Neuronal stem cell (in vitro differentiated cells): ENCODE results near the gene SEMG1.

ENCODE experiments used
- DNase-seq: peaks from one replicate; pipeline ENCODE4 v3.0.0-alpha.2; 2013; ENCODE audit warnings: low spot score
- H2AFZ ChIP-seq: one replicate; pipeline ENCODE4 v1.6.1; 2013; ENCODE audit warnings: mild to moderate bottlenecking, low read length, inconsistent platforms
- H2AK5ac ChIP-seq: 2 replicates; pipeline ENCODE4 v1.6.1; 2013; ENCODE audit warnings: low read depth, mild to moderate bottlenecking, inconsistent platforms, low read length, moderate library complexity, mixed read lengths
- H2BK120ac ChIP-seq: 2 replicates; pipeline ENCODE4 v1.6.1; 2013; ENCODE audit warnings: low read depth, mild to moderate bottlenecking, inconsistent platforms, low read length, moderate library complexity, mixed read lengths
- H2BK12ac ChIP-seq: one replicate; pipeline ENCODE4 v1.6.1; 2013; ENCODE audit warnings: low read length, inconsistent platforms
- H2BK15ac ChIP-seq: 2 replicates; pipeline ENCODE4 v1.6.1; 2013; ENCODE audit warnings: mild to moderate bottlenecking, low read length, inconsistent platforms, mixed read lengths
- H2BK5ac ChIP-seq: one replicate; pipeline ENCODE4 v1.6.1; 2013; ENCODE audit warnings: inconsistent platforms, mild to moderate bottlenecking, low read length, moderate library complexity
- H3K14ac ChIP-seq: one replicate; pipeline ENCODE4 v1.6.1; 2013; ENCODE audit warnings: low read length, inconsistent platforms
- H3K18ac ChIP-seq: 2 replicates; pipeline ENCODE4 v1.6.1; 2013; ENCODE audit warnings: low read length, inconsistent platforms
- H3K23ac ChIP-seq: 2 replicates; pipeline ENCODE4 v1.6.1; 2013; ENCODE audit warnings: low read depth, mild to moderate bottlenecking, mixed read lengths, low read length, inconsistent platforms; ENCODE audit not compliant: poor library complexity
- H3K27ac ChIP-seq: replicated peaks from 3 replicates; pipeline ENCODE4 v1.5.1; 2013; ENCODE audit warnings: low read length, inconsistent platforms
- H3K27me3 ChIP-seq, 3 experiments: 2 replicates each; pipeline ENCODE4 v1.6.1; 2013; ENCODE audit warnings: low read length in 3 of 3, mild to moderate bottlenecking in 2 of 3, inconsistent platforms in 1 of 3, low read depth in 1 of 3, mixed read lengths in 1 of 3, moderate library complexity in 1 of 3; ENCODE audit not compliant: control insufficient read depth in 3 of 3, insufficient read depth in 3 of 3
- H3K36me3 ChIP-seq, 2 donors: replicated peaks in 1 of 2; 2 replicates each; pipeline ENCODE4 v1.6.1; 2013; ENCODE audit warnings: low read length in 2 of 2; ENCODE audit not compliant: control insufficient read depth in 2 of 2, insufficient read depth in 2 of 2
- H3K4ac ChIP-seq: 2 replicates; pipeline ENCODE4 v1.6.1; 2013; ENCODE audit warnings: inconsistent platforms, mild to moderate bottlenecking, low read length, moderate library complexity
- H3K4me1 ChIP-seq, 2 donors: 1 replicate in 1 of 2; 2 replicates in 1 of 2; pipeline ENCODE4 v1.6.1; 2013; ENCODE audit warnings: low read length in 2 of 2, low read depth in 1 of 2; ENCODE audit not compliant: control insufficient read depth in 2 of 2, insufficient read depth in 1 of 2
- H3K4me2 ChIP-seq: one replicate; pipeline ENCODE4 v1.6.1; 2013; ENCODE audit warnings: mild to moderate bottlenecking, low read length, inconsistent platforms; ENCODE audit not compliant: insufficient read depth, poor library complexity, severe bottlenecking
- H3K4me3 ChIP-seq, 2 donors: 2 replicates each; pipeline ENCODE4 v1.5.1; 2013; ENCODE audit warnings: low read length in 2 of 2, mild to moderate bottlenecking in 2 of 2, inconsistent platforms in 1 of 2, moderate library complexity in 1 of 2
- H3K79me1 ChIP-seq: one replicate; pipeline ENCODE4 v1.6.1; 2013; ENCODE audit warnings: low read depth, mild to moderate bottlenecking, inconsistent platforms, low read length, moderate library complexity
- H3K9ac ChIP-seq: one replicate; pipeline ENCODE4 v1.6.1; 2013; ENCODE audit warnings: mild to moderate bottlenecking, low read depth, low read length, inconsistent platforms; ENCODE audit not compliant: poor library complexity
- H3K9me3 ChIP-seq, 2 donors: replicated peaks in 1 of 2; 2 replicates each; pipeline versions ENCODE3 to v1.6.1; 2013; ENCODE audit warnings: low read length in 2 of 2, mild to moderate bottlenecking in 2 of 2, inconsistent platforms in 1 of 2, low read depth in 1 of 2, mixed read lengths in 1 of 2, moderate library complexity in 1 of 2; ENCODE audit not compliant: control insufficient read depth in 2 of 2, insufficient read depth in 1 of 2
- H4K8ac ChIP-seq: one replicate; pipeline ENCODE4 v1.6.1; 2013; ENCODE audit warnings: low read depth, mild to moderate bottlenecking, inconsistent platforms, low read length, moderate library complexity
- H4K91ac ChIP-seq: one replicate; pipeline ENCODE4 v1.6.1; 2013; ENCODE audit warnings: low read length, low read depth, mild to moderate bottlenecking, inconsistent platforms; ENCODE audit not compliant: poor library complexity
- WGBS, 2 donors: extraction: QIAGEN DNeasy Blood & Tissue Kit; methylation state at CpG; one replicate each; pipeline ENCODE4 v1.1.7; 2013; ENCODE audit warnings: missing lambda C conversion rate in 2 of 2, mixed read lengths in 1 of 2; ENCODE audit not compliant: insufficient read length in 2 of 2, insufficient replicate concordance in 1 of 2; ENCODE audit errors: extremely low coverage in 2 of 2; 5-methylcytosine and 5-hydroxymethylcytosine counted together

The SEMG1 gene

DNA sequence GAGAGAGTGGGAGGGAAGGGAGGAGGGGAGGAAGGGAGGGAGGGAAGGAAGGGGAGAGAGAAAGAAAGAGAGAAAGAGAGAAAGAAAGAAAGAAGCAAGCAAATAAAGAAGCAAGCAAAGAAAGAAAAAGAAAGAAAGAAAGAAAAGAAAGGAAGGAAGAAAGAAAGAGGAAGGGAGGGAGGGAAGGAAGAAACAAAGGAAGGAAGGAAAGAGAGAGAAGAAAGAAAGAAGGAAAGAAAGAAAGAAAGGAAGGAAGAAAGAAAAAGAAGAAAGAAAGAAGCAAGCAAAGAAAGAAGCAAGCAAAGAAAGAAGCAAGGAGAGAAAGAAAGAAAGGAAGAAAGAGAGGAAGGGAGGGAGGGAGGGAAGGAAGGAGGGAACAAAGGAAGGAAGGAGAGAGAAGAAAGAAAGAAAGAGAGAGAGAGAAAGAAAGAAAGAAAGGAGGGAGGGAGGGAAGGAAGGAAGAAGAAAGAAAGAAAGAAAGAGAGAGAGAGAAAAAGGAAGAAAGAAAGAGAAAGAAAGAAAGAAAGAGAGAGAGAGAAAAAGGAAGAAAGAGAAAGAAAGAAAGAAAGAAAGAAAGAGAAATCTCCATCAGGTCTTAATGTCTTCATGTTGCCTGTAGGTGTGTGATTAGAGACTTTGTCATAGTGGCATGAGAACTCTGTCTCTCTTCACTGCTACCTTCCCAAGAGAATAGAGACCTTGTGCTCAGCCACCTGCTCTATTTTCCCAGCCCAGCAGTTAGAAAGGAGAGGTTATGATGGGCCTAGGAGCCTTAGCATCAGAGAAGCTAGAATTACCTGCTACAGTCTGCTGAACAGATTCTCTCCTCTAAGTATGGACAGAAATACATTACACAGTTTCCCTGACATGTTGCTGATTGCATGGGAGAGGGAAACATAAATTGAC is 5.0 kb downstream of the SEMG1 start:
- Histone ChIP-seq H2BK15ac (no peak overlapping the region), H3K23ac (no peak overlapping the region), H3K4me3 (no peak overlapping the region), H3K79me1 (no peaks in the 10 kb centered on the region), H4K91ac (no peak overlapping the region), H2BK5ac (no peak overlapping the region), H2AFZ (no peak overlapping the region), H3K18ac (no peak overlapping the region), H3K4ac (no peak overlapping the region), H4K8ac (no peak overlapping the region), H3K4me2 (no peak overlapping the region), H3K9me3 (no peaks in the 10 kb centered on the region), H3K27me3 (no peaks in the 10 kb centered on the region), H3K9ac (no peak overlapping the region), H2BK12ac (no peak overlapping the region), H3K14ac (no peak overlapping the region), H3K27ac (no peak overlapping the region), H3K36me3 (no peaks in the 10 kb centered on the region), H2AK5ac (no peak overlapping the region), H3K4me1 (peaks cover 0 to 3% of the 10 kb centered on the region in 2 donors), H2BK120ac (no peak overlapping the region)
- no peak for DNase-seq

DNA sequence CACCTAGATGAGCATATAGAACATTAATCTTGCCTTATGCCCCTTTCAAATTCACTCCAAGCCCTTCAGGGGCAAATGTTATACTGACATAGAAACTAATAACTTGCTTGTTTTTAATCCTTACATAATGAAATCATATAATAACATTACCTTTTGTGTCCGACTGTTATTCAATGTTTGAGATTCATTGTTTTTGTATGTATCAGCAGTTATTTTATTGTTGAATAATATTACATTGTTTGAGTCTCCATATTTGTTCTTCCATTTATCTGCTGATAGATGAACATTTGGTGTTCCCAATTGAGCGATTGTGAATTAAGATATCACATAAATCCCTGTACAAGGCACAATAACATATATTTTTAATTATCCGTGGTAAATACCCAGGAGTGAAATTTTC is 6.0 kb downstream of the SEMG1 start:
- H2AK5ac ChIP-seq: no peak overlapping the region
- no peak overlapping the region for H3K14ac ChIP-seq
- H4K8ac ChIP-seq: no peak overlapping the region
- no peaks in the 10 kb centered on the region for H3K27me3 ChIP-seq
- no peak overlapping the region for H2BK5ac ChIP-seq
- no peak overlapping the region for H2BK15ac ChIP-seq
- H3K4me1 ChIP-seq: no peaks in the 10 kb centered on the region
- no peak overlapping the region for H4K91ac ChIP-seq
- no peak overlapping the region for H3K4ac ChIP-seq
- no peak overlapping the region for H2BK12ac ChIP-seq
- no peak overlapping the region for H3K23ac ChIP-seq
- H3K9ac ChIP-seq: no peak overlapping the region
- no peak overlapping the region for H3K4me3 ChIP-seq
- no peaks in the 10 kb centered on the region for H3K79me1 ChIP-seq
- no peak for DNase-seq
- H3K4me2 ChIP-seq: no peak overlapping the region
- H3K27ac ChIP-seq: no peak overlapping the region
- H3K18ac ChIP-seq: no peak overlapping the region
- WGBS, 2 donors: no CpG with 5 or more reads among the region's 3 CpGs
- H2BK120ac ChIP-seq: no peak overlapping the region
- H2AFZ ChIP-seq: no peak overlapping the region
- no peaks in the 10 kb centered on the region for H3K9me3 ChIP-seq
- no peaks in the 10 kb centered on the region for H3K36me3 ChIP-seq

DNA sequence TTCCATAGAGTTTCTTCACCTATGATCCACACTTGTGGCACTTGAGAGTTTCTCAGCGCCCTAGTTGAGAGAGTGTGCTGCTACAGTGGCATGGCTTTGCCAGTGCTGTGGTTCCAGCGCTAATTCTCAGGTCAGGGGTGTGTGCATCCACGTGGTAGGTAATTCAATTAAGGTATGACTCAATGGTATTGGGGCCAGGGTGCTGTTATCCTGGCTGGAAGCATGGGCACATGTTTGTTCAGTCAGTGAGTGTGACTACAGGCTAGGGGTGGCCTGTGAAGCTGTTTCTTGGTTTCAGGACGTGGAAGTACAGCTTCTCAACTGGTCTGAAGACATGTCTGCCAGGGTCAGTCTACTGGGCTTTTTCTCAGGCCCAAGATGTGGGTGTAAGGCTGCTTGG is 11.3 kb downstream of the SEMG1 start:
- Histone ChIP-seq H3K14ac (no peak overlapping the region), H3K9ac (no peak overlapping the region), H4K8ac (no peak overlapping the region), H2BK120ac (no peak overlapping the region), H3K23ac (no peak overlapping the region), H3K4me3 (no peak overlapping the region), H2BK15ac (no peak overlapping the region), H2AK5ac (no peak overlapping the region), H3K9me3 (no peaks in the 10 kb centered on the region), H3K18ac (no peak overlapping the region), H3K36me3 (no peaks in the 10 kb centered on the region), H3K4ac (no peak overlapping the region), H2BK12ac (no peak overlapping the region), H2AFZ (no peak overlapping the region), H3K4me1 (no peaks in the 10 kb centered on the region), H3K27me3 (no peaks in the 10 kb centered on the region), H3K27ac (no peak overlapping the region), H3K4me2 (no peak overlapping the region), H4K91ac (no peak overlapping the region), H3K79me1 (no peaks in the 10 kb centered on the region), H2BK5ac (no peak overlapping the region)
- DNase-seq: no peak
- no CpG with 5 or more reads among the region's 4 CpGs for WGBS, 2 donors

DNA sequence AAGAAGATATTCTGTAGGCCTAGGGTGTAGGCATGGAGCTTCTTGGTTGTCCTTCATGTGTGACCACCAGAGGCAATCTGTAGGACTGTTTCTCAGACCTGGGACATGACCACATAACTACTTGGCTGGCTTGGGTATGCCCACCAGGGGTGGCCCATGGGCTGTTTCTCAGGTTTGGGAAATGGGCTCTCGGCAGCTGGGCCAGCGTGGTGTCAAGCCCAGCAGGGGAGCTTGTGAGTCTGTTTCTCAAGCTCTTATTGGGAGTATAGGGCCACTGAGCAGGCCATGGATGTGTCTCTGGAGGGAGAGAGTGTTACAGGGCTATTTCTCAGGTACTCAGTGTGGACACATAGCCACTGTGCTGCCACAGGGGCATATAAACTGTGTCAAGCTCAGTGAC is 11.8 kb downstream of the SEMG1 start:
- Histone ChIP-seq H3K14ac (no peak overlapping the region), H3K4me3 (no peak overlapping the region), H3K9me3 (no peaks in the 10 kb centered on the region), H3K4me2 (no peak overlapping the region), H3K36me3 (no peaks in the 10 kb centered on the region), H3K4me1 (no peaks in the 10 kb centered on the region), H4K91ac (no peak overlapping the region), H3K4ac (no peak overlapping the region), H4K8ac (no peak overlapping the region), H3K9ac (no peak overlapping the region), H2BK12ac (no peak overlapping the region), H2BK120ac (no peak overlapping the region), H3K27ac (no peak overlapping the region), H2AK5ac (no peak overlapping the region), H3K23ac (no peak overlapping the region), H2AFZ (no peak overlapping the region), H3K79me1 (no peaks in the 10 kb centered on the region), H2BK5ac (no peak overlapping the region), H3K18ac (no peak overlapping the region), H3K27me3 (no peaks in the 10 kb centered on the region), H2BK15ac (no peak overlapping the region)
- DNase-seq: no peak
- WGBS, 2 donors: no CpG with 5 or more reads among the region's 2 CpGs
